Cardiac muscle cell (in vitro differentiated cells and primary cell): ENCODE measurements around the gene SYT1. TPM values are rescaled to one million over a fixed set of nuclear protein-coding genes. Genes with fewer than 3 reads are reported as not detected.

Experiments used
- DNase-seq, 2 donors: peaks; one replicate each; pipeline versions ENCODE4 v3.0.0 to v3.0.0-alpha.2; 2010 to 2017; ENCODE audit warnings: low read depth in 1 of 2, low spot score in 1 of 2
- H3K27ac ChIP-seq: fragments of 200-600 bp; sonication (generic); 2 replicates; pipeline ENCODE4 v1.5.1; 2016
- H3K27me3 ChIP-seq: fragments of 200-600 bp; sonication (generic); 2 replicates; pipeline ENCODE4 v1.6.0; 2016; ENCODE audit warnings: control low read depth
- H3K36me3 ChIP-seq: fragments of 200-600 bp; sonication (generic); 2 replicates; pipeline ENCODE4 v1.5.1; 2016; ENCODE audit warnings: control low read depth
- H3K4me1 ChIP-seq: fragments of 200-600 bp; sonication (generic); 2 replicates; pipeline ENCODE4 v1.8.1; 2017; ENCODE audit warnings: low read depth, mild to moderate bottlenecking, mixed run types
- H3K4me3 ChIP-seq: fragments of 200-600 bp; sonication (generic); 2 replicates; pipeline ENCODE4 v1.5.1; 2016; ENCODE audit warnings: mild to moderate bottlenecking
- H3K9me3 ChIP-seq: fragments of 200-600 bp; sonication (generic); 2 replicates; pipeline ENCODE4 v1.5.1; 2017; ENCODE audit warnings: low read depth, mild to moderate bottlenecking, control low read depth
- polyA plus RNA-seq: library from polyadenylated mRNA; unstranded; fragments of >200 nt; fragmentation: Nextera tagmentation; extraction: Ambion mirVana; gene quantifications from 2 replicates; pipeline ENCODE4 v1.2.1, GENCODE V29; 2016
- total RNA-seq: library from RNA; depleted of rRNA; stranded (reverse); fragments of >200 nt; gene quantifications from 2 replicates; pipeline ENCODE4 v1.2.3, GENCODE V29; 2016
- TF ChIP-seq, protein P1 (sequence below): IDR thresholded peaks from 2 replicates; pipeline ENCODE4 v1.5.1; 2012; ENCODE audit warnings: low read depth, mild to moderate bottlenecking, low read length

SYT1 gene
- total and polyA plus RNA-seq, 2 experiments from 2014 or later = 0.50 to 0.66 TPM

GRCh38 chr12:79296871-79297270 is 432.3 kb downstream of the SYT1 start:
- DNase-seq = no peak
- no peak overlapping the region for H3K4me3 ChIP-seq
- no peaks in the 10 kb centered on the region for H3K27me3 ChIP-seq

DNA sequence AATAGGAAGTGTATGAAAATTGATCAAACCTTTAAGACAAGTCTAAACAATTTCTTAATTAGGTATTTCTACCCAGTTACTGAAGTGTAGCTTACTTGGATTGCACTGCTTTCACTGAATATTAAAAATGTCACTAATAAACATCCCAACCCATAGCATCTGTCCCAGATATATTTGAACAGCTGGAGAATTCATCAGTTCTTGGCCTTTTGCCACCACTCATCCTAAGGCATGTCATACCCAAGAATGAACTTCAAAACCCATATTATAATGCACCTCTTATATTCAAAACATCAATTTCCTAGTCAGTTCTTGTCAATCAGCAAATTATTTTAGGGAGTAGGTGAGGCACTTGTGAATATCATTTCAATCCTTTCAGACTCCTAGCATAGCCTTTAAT is 433.9 kb downstream of the SYT1 start:
- no peak for DNase-seq
- no peaks in the 10 kb centered on the region for H3K36me3 ChIP-seq
- H3K9me3 ChIP-seq = no peaks in the 10 kb centered on the region
- H3K4me1 ChIP-seq = peaks cover 15% of the 10 kb centered on the region
- no peak overlapping the region for H3K27ac ChIP-seq
- H3K27me3 ChIP-seq = no peaks in the 10 kb centered on the region
- H3K4me3 ChIP-seq = no peak overlapping the region
- TF ChIP-seq, protein P1, sequence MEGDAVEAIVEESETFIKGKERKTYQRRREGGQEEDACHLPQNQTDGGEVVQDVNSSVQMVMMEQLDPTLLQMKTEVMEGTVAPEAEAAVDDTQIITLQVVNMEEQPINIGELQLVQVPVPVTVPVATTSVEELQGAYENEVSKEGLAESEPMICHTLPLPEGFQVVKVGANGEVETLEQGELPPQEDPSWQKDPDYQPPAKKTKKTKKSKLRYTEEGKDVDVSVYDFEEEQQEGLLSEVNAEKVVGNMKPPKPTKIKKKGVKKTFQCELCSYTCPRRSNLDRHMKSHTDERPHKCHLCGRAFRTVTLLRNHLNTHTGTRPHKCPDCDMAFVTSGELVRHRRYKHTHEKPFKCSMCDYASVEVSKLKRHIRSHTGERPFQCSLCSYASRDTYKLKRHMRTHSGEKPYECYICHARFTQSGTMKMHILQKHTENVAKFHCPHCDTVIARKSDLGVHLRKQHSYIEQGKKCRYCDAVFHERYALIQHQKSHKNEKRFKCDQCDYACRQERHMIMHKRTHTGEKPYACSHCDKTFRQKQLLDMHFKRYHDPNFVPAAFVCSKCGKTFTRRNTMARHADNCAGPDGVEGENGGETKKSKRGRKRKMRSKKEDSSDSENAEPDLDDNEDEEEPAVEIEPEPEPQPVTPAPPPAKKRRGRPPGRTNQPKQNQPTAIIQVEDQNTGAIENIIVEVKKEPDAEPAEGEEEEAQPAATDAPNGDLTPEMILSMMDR = no peak

More at GRCh38 chr12:79296871-79297270, 432.3 kb downstream of the SYT1 start:
- H3K27ac ChIP-seq = no peak overlapping the region
- TF ChIP-seq, protein P1 = no peak
- H3K4me1 ChIP-seq = peaks cover 12% of the 10 kb centered on the region
- H3K36me3 ChIP-seq = no peaks in the 10 kb centered on the region
- H3K9me3 ChIP-seq = no peaks in the 10 kb centered on the region

GRCh38 chr12:79299447-79300198 is 435.0 kb downstream of the SYT1 start:
- Histone ChIP-seq H3K4me1 (peaks cover 15% of the 10 kb centered on the region), H3K27me3 (no peaks in the 10 kb centered on the region), H3K4me3 (no peak overlapping the region), H3K9me3 (no peaks in the 10 kb centered on the region), H3K27ac (no peak overlapping the region), H3K36me3 (no peaks in the 10 kb centered on the region)
- TF ChIP-seq, protein P1 = no peak
- DNase-seq = peak in 1 of 2 donors; percentile 12

DNA sequence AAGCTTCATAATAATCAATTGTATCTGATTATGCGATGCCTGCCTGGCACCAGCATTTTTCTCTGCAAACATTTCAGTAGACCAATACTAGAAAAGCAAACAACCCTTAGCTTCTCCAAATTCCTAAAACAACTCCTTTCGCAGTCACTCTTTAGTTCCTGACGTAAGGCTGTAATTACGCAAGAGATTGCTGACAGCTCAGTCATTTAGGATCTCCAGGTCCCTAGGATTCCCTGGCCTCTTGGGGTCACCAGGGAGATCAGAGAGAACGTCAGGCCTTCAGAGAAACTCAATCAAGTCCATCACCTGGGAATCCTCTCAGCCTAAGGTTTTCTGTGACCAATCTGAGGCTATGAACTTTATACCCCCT is 435.6 kb downstream of the SYT1 start:
- H3K27ac ChIP-seq = no peak overlapping the region
- H3K36me3 ChIP-seq = no peaks in the 10 kb centered on the region
- no peaks in the 10 kb centered on the region for H3K9me3 ChIP-seq
- TF ChIP-seq, protein P1 = no peak
- H3K4me3 ChIP-seq = no peak overlapping the region
- no peaks in the 10 kb centered on the region for H3K27me3 ChIP-seq
- H3K4me1 ChIP-seq = peaks cover 15% of the 10 kb centered on the region
- peak in 1 of 2 donors; percentile 43 for DNase-seq

DNA sequence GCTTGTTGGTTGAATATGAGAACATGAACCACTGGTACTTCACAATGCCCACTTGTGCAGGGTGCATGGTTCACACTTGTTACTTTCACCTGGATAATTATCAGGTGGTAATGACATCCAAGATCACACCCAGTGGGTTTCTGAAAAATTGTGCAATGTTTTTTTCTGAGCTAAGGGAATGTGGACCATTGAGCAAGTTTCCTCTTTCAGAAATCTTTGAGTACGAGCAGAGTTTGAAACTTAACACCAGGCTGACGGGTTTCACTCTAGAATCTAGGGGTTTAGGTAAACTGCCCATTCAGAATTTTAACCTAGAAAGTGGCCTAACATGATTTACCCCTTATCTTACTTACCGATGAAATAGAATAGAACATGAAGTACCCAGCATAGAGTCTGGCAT is 436.6 kb downstream of the SYT1 start:
- Histone ChIP-seq H3K27ac (no peak overlapping the region), H3K4me3 (no peak overlapping the region), H3K36me3 (no peaks in the 10 kb centered on the region), H3K4me1 (peaks cover 15% of the 10 kb centered on the region), H3K27me3 (no peaks in the 10 kb centered on the region), H3K9me3 (no peaks in the 10 kb centered on the region)
- TF ChIP-seq, protein P1 = no peak
- no peak for DNase-seq
